H1 (cell line): ENCODE measurements around the gene ZNF624.

Source experiments
- CTCF ChIP-seq, 3 experiments: IDR thresholded peaks; 1 replicate in 2 of 3; 2 replicates in 1 of 3; pipeline versions ENCODE4 v1.5.1 to v1.6.1; 2011; ENCODE audit warnings: low read length in 3 of 3, mild to moderate bottlenecking in 3 of 3, inconsistent platforms in 2 of 3, low read depth in 1 of 3, moderate library complexity in 1 of 3; ENCODE audit not compliant: insufficient read depth in 1 of 3; ENCODE audit errors: control extremely low read depth in 1 of 3
- ZNF274 ChIP-seq: IDR thresholded peaks from 2 replicates; pipeline ENCODE4 v1.7.0; 2012; ENCODE audit warnings: low read length, borderline replicate concordance; ENCODE audit errors: extremely low read depth

GRCh38 chr17:16622540-16623277, 30.9 kb downstream of the ZNF624 start:
- TF ChIP-seq CTCF (IDR thresholded peaks at IDR 0.05; ENCODE audit: control extremely low read depth in 1 of 3, insufficient read depth in 1 of 3, low read depth in 1 of 3, low read length in 3 of 3) = no peak
- peak; percentile 88 for TF ChIP-seq ZNF274
